ENCODE results near the gene CAMKK1.

CAMKK1 gene

GRCh38 chr17:3912827-3913226, 20.0 kb upstream of the CAMKK1 start:
- ATAC-seq (ENCODE audit: low read depth) (no peak), DNase-seq (ENCODE audit: low spot score in 2 of 2) (no peak)
- Mint-ChIP-seq H3K4me3 (no peak overlapping the region), H3K9me3 (no peaks in the 10 kb centered on the region), H3K36me3 (no peaks in the 10 kb centered on the region), H3K4me1 (peaks cover 56% of the 10 kb centered on the region), H3K27ac (peak overlapping the region; percentile 97), H3K27me3 (no peaks in the 10 kb centered on the region)

GRCh38 chr17:3911271-3912053, 18.6 kb upstream of the CAMKK1 start:
- H3K4me3 Mint-ChIP-seq, result peak overlapping the region; percentile 55
- H3K27me3 Mint-ChIP-seq, result no peaks in the 10 kb centered on the region
- no peaks in the 10 kb centered on the region for H3K36me3 Mint-ChIP-seq
- peak; percentile 71 to 88 for DNase-seq (ENCODE audit: low spot score in 2 of 2)
- peak overlapping the region; percentile 97 for H3K27ac Mint-ChIP-seq
- H3K4me1 Mint-ChIP-seq, result peaks cover 50% of the 10 kb centered on the region
- H3K9me3 Mint-ChIP-seq, result no peaks in the 10 kb centered on the region
- peak; percentile 75 for ATAC-seq (ENCODE audit: low read depth)

- Mint-ChIP-seq H3K4me1 (peaks cover 42% of the 10 kb centered on the region), H3K4me3 (peak overlapping the region; percentile 61), H3K9me3 (no peaks in the 10 kb centered on the region), H3K27ac (peak overlapping the region; percentile 97), H3K27me3 (no peaks in the 10 kb centered on the region), H3K36me3 (no peaks in the 10 kb centered on the region)
- DNase-seq (ENCODE audit: low spot score in 2 of 2) (no peak), ATAC-seq (ENCODE audit: low read depth) (no peak)
These were observed 17.8 kb upstream of the CAMKK1 start for GRCh38 chr17:3910420-3911270.

GRCh38 chr17:3909257-3909656, 16.4 kb upstream of the CAMKK1 start:
- no peaks in the 10 kb centered on the region for H3K27me3 Mint-ChIP-seq
- no peak for ATAC-seq (ENCODE audit: low read depth)
- peaks cover 40% of the 10 kb centered on the region for H3K4me1 Mint-ChIP-seq
- no peak for DNase-seq (ENCODE audit: low spot score in 2 of 2)
- H3K36me3 Mint-ChIP-seq, result no peaks in the 10 kb centered on the region
- peak overlapping the region; percentile 97 for H3K27ac Mint-ChIP-seq
- no peak overlapping the region for H3K4me3 Mint-ChIP-seq
- no peaks in the 10 kb centered on the region for H3K9me3 Mint-ChIP-seq

- Mint-ChIP-seq H3K27me3 (no peaks in the 10 kb centered on the region), H3K27ac (peak overlapping the region; percentile 97), H3K4me3 (no peak overlapping the region), H3K36me3 (no peaks in the 10 kb centered on the region), H3K9me3 (no peaks in the 10 kb centered on the region), H3K4me1 (peaks cover 30% of the 10 kb centered on the region)
- DNase-seq (ENCODE audit: low spot score in 2 of 2) (no peak), ATAC-seq (ENCODE audit: low read depth) (no peak)
These were observed 14.8 kb upstream of the CAMKK1 start for GRCh38 chr17:3907483-3908216.

- no peak overlapping the region for H3K27ac Mint-ChIP-seq
- no peak overlapping the region for H3K4me3 Mint-ChIP-seq
- no peaks in the 10 kb centered on the region for H3K9me3 Mint-ChIP-seq
- H3K27me3 Mint-ChIP-seq, result no peaks in the 10 kb centered on the region
- H3K36me3 Mint-ChIP-seq, result no peaks in the 10 kb centered on the region
- ATAC-seq (ENCODE audit: low read depth) (no peak), DNase-seq (ENCODE audit: low spot score in 2 of 2) (no peak)
- H3K4me1 Mint-ChIP-seq, result peaks cover 26% of the 10 kb centered on the region
These were observed 14.0 kb upstream of the CAMKK1 start for GRCh38 chr17:3906881-3907280.

GRCh38 chr17:3905017-3905520, 12.2 kb upstream of the CAMKK1 start:
- no peaks in the 10 kb centered on the region for H3K27me3 Mint-ChIP-seq
- no peaks in the 10 kb centered on the region for H3K36me3 Mint-ChIP-seq
- no peaks in the 10 kb centered on the region for H3K9me3 Mint-ChIP-seq
- no peak overlapping the region for H3K4me3 Mint-ChIP-seq
- DNase-seq (ENCODE audit: low spot score in 2 of 2), result peak in 1 of 2 donors; percentile 56
- peak; percentile 66 for ATAC-seq (ENCODE audit: low read depth)
- peaks cover 10% of the 10 kb centered on the region for H3K4me1 Mint-ChIP-seq
- no peak overlapping the region for H3K27ac Mint-ChIP-seq

- Mint-ChIP-seq H3K27me3 (no peaks in the 10 kb centered on the region), H3K4me3 (peak overlapping the region; percentile 14), H3K36me3 (no peaks in the 10 kb centered on the region), H3K9me3 (no peaks in the 10 kb centered on the region), H3K4me1 (peaks cover 10% of the 10 kb centered on the region), H3K27ac (no peak overlapping the region)
- ATAC-seq (ENCODE audit: low read depth), result peak; percentile 68
- peak in 1 of 2 donors; percentile 46 for DNase-seq (ENCODE audit: low spot score in 2 of 2)
These were observed 11.6 kb upstream of the CAMKK1 start for GRCh38 chr17:3904501-3904900.

- no peak overlapping the region for H3K4me3 Mint-ChIP-seq
- no peaks in the 10 kb centered on the region for H3K36me3 Mint-ChIP-seq
- H3K9me3 Mint-ChIP-seq, result no peaks in the 10 kb centered on the region
- DNase-seq (ENCODE audit: low spot score in 2 of 2), result no peak
- H3K27ac Mint-ChIP-seq, result peak overlapping the region; percentile 45
- H3K4me1 Mint-ChIP-seq, result peaks cover 10% of the 10 kb centered on the region
- no peak for ATAC-seq (ENCODE audit: low read depth)
- no peaks in the 10 kb centered on the region for H3K27me3 Mint-ChIP-seq
These were observed 11.0 kb upstream of the CAMKK1 start for GRCh38 chr17:3903881-3904290.

GRCh38 chr17:3903051-3903825, 10.4 kb upstream of the CAMKK1 start:
- H3K36me3 Mint-ChIP-seq, result no peaks in the 10 kb centered on the region
- H3K4me3 Mint-ChIP-seq, result no peak overlapping the region
- ATAC-seq (ENCODE audit: low read depth), result no peak
- H3K27ac Mint-ChIP-seq, result peak overlapping the region; percentile 45
- no peak for DNase-seq (ENCODE audit: low spot score in 2 of 2)
- no peaks in the 10 kb centered on the region for H3K27me3 Mint-ChIP-seq
- H3K4me1 Mint-ChIP-seq, result peaks cover 11% of the 10 kb centered on the region
- H3K9me3 Mint-ChIP-seq, result no peaks in the 10 kb centered on the region

- Mint-ChIP-seq H3K27ac (peak overlapping the region; percentile 54), H3K9me3 (no peaks in the 10 kb centered on the region), H3K36me3 (no peaks in the 10 kb centered on the region), H3K4me3 (no peak overlapping the region), H3K27me3 (no peaks in the 10 kb centered on the region), H3K4me1 (peaks cover 9% of the 10 kb centered on the region)
- DNase-seq (ENCODE audit: low spot score in 2 of 2) (no peak), ATAC-seq (ENCODE audit: low read depth) (no peak)
These were observed 7.8 kb upstream of the CAMKK1 start for GRCh38 chr17:3900646-3901045.

GRCh38 chr17:3897731-3898130, 4.9 kb upstream of the CAMKK1 start:
- H3K9me3 Mint-ChIP-seq, result no peaks in the 10 kb centered on the region
- ATAC-seq (ENCODE audit: low read depth), result no peak
- H3K4me3 Mint-ChIP-seq, result no peak overlapping the region
- H3K27ac Mint-ChIP-seq, result no peak overlapping the region
- no peak for DNase-seq (ENCODE audit: low spot score in 2 of 2)
- peaks cover 18% of the 10 kb centered on the region for H3K4me1 Mint-ChIP-seq
- no peaks in the 10 kb centered on the region for H3K36me3 Mint-ChIP-seq
- no peaks in the 10 kb centered on the region for H3K27me3 Mint-ChIP-seq

GRCh38 chr17:3896968-3897235, 4.0 kb upstream of the CAMKK1 start:
- Mint-ChIP-seq H3K27me3 (no peaks in the 10 kb centered on the region), H3K9me3 (no peaks in the 10 kb centered on the region), H3K27ac (no peak overlapping the region), H3K36me3 (no peaks in the 10 kb centered on the region), H3K4me3 (no peak overlapping the region), H3K4me1 (peaks cover 21% of the 10 kb centered on the region)
- ATAC-seq (ENCODE audit: low read depth) (no peak), DNase-seq (ENCODE audit: low spot score in 2 of 2) (no peak)

Measured in memory B cell (primary cell).